OCI-LY1 (cell line): ENCODE results near the gene UGGT1.

Experiments used
- H2AFZ ChIP-seq: fragments of 200-600 bp; sonication (generic), shearing (Covaris generic); 2 replicates; pipeline ENCODE4 v1.6.0; 2014; ENCODE audit warnings: antibody characterized with exemption, mild to moderate bottlenecking, low read length
- H3F3A ChIP-seq: fragments of 200-600 bp; sonication (generic), shearing (Covaris generic); 2 replicates; pipeline ENCODE4 v1.6.0; 2014; ENCODE audit warnings: mild to moderate bottlenecking, antibody characterized with exemption, low read length, moderate library complexity; ENCODE audit not compliant: insufficient read depth
- H3K27ac ChIP-seq: fragments of 200-600 bp; sonication (generic); 2 replicates; pipeline ENCODE4 v1.5.1; 2014; ENCODE audit warnings: low read length, mixed run types, mild to moderate bottlenecking, low read depth; ENCODE audit not compliant: poor library complexity, severe bottlenecking
- H3K27me3 ChIP-seq: fragments of 200-600 bp; sonication (generic); 2 replicates; pipeline ENCODE4 v1.6.0; 2014; ENCODE audit warnings: antibody characterized with exemption, mild to moderate bottlenecking, low read length, moderate library complexity; ENCODE audit not compliant: insufficient read depth
- H3K36me3 ChIP-seq: fragments of 200-600 bp; sonication (generic); 2 replicates; pipeline ENCODE4 v1.6.1; 2014; ENCODE audit warnings: mild to moderate bottlenecking, antibody characterized with exemption, low read length, moderate library complexity, mixed read lengths; ENCODE audit not compliant: insufficient read depth
- H3K4me1 ChIP-seq: fragments of 200-600 bp; sonication (generic); 2 replicates; pipeline ENCODE4 v1.5.1; 2014; ENCODE audit warnings: mild to moderate bottlenecking, low read length, moderate library complexity; ENCODE audit not compliant: insufficient read depth, severe bottlenecking
- H3K4me2 ChIP-seq: fragments of 200-600 bp; sonication (generic), shearing (Covaris generic); 2 replicates; pipeline ENCODE4 v1.6.1; 2014; ENCODE audit warnings: low read length
- H3K4me3 ChIP-seq: fragments of 200-600 bp; sonication (generic); 2 replicates; pipeline ENCODE4 v1.5.1; 2014; ENCODE audit warnings: low read length, low read depth, mild to moderate bottlenecking, mixed read lengths; ENCODE audit not compliant: poor library complexity, severe bottlenecking
- H3K79me2 ChIP-seq: fragments of 200-600 bp; shearing (Covaris generic); 2 replicates; pipeline ENCODE4 v1.6.1; 2016; ENCODE audit warnings: mixed run types, low read length, mixed read lengths; ENCODE audit not compliant: insufficient read depth
- H3K9ac ChIP-seq: fragments of 200-600 bp; sonication (generic), shearing (Covaris generic); 2 replicates; pipeline ENCODE4 v1.6.1; 2014; ENCODE audit warnings: mild to moderate bottlenecking, low read length, mixed read lengths
- H3K9me2 ChIP-seq: fragments of 200-600 bp; sonication (generic), shearing (Covaris generic); 2 replicates; pipeline ENCODE4 v1.6.1; 2014; ENCODE audit warnings: low read depth, mild to moderate bottlenecking, low read length, mixed read lengths
- H3K9me3 ChIP-seq: fragments of 200-600 bp; shearing (Covaris generic); 2 replicates; pipeline ENCODE4 v1.6.1; 2014; ENCODE audit warnings: low read length, mixed read lengths
- H4K20me1 ChIP-seq: fragments of 200-600 bp; sonication (generic), shearing (Covaris generic); 2 replicates; pipeline ENCODE4 v1.6.0; 2016; ENCODE audit warnings: mild to moderate bottlenecking, low read length; ENCODE audit not compliant: insufficient read depth
- EZH2 ChIP-seq: fragments of 200-600 bp; sonication (generic), shearing (Covaris generic); IDR thresholded peaks from 2 replicates; pipeline ENCODE4 v1.8.0; 2017; ENCODE audit warnings: borderline replicate concordance, mixed run types, mild to moderate bottlenecking, antibody characterized with exemption, low read length, moderate library complexity, mixed read lengths
- TF ChIP-seq, protein P1 (sequence below): fragments of 200-600 bp; sonication (generic), shearing (Covaris generic); IDR thresholded peaks from 2 replicates; pipeline ENCODE4 v1.5.1; 2017; ENCODE audit warnings: mild to moderate bottlenecking, antibody characterized with exemption, low read length, moderate library complexity, mixed read lengths

UGGT1 gene

DNA sequence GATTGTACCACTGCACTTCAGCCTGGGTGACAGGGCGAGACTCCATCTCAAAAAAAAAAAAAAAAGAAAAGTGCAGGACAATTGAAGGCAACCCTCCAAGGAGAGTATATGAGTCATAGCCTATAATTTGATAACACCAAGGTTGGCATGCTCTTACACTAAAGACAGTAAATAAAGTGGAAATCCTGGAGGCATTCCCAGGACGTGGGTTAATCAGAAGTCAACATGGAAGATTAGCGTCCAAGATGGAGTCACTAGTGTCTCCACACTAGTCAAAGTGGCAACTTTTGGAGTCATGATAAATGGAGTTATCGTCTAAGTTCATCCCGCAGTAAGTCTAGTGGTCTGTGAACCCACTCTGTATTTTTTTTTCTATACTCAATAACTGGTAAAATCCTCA, 21.2 kb upstream of the UGGT1 start:
- no peak overlapping the region for H3K4me3 ChIP-seq
- no peaks in the 10 kb centered on the region for H3K27me3 ChIP-seq
- no peak overlapping the region for H2AFZ ChIP-seq
- H4K20me1 ChIP-seq, result no peaks in the 10 kb centered on the region
- no peaks in the 10 kb centered on the region for H3K9me2 ChIP-seq
- TF ChIP-seq EZH2, result no peak
- TF ChIP-seq, protein P1, sequence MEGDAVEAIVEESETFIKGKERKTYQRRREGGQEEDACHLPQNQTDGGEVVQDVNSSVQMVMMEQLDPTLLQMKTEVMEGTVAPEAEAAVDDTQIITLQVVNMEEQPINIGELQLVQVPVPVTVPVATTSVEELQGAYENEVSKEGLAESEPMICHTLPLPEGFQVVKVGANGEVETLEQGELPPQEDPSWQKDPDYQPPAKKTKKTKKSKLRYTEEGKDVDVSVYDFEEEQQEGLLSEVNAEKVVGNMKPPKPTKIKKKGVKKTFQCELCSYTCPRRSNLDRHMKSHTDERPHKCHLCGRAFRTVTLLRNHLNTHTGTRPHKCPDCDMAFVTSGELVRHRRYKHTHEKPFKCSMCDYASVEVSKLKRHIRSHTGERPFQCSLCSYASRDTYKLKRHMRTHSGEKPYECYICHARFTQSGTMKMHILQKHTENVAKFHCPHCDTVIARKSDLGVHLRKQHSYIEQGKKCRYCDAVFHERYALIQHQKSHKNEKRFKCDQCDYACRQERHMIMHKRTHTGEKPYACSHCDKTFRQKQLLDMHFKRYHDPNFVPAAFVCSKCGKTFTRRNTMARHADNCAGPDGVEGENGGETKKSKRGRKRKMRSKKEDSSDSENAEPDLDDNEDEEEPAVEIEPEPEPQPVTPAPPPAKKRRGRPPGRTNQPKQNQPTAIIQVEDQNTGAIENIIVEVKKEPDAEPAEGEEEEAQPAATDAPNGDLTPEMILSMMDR, result no peak
- H3K27ac ChIP-seq, result no peak overlapping the region
- no peak overlapping the region for H3K9ac ChIP-seq
- no peak overlapping the region for H3K4me2 ChIP-seq
- no peaks in the 10 kb centered on the region for H3K4me1 ChIP-seq
- no peaks in the 10 kb centered on the region for H3K79me2 ChIP-seq
- H3K9me3 ChIP-seq, result no peaks in the 10 kb centered on the region
- no peaks in the 10 kb centered on the region for H3F3A ChIP-seq
- no peaks in the 10 kb centered on the region for H3K36me3 ChIP-seq

GRCh38 chr2:128073278-128073677, 17.7 kb upstream of the UGGT1 start:
- H3K9me3 ChIP-seq, result no peaks in the 10 kb centered on the region
- no peaks in the 10 kb centered on the region for H3F3A ChIP-seq
- no peaks in the 10 kb centered on the region for H3K79me2 ChIP-seq
- no peak overlapping the region for H3K4me2 ChIP-seq
- no peak overlapping the region for H3K27ac ChIP-seq
- no peak overlapping the region for H3K4me3 ChIP-seq
- no peaks in the 10 kb centered on the region; the same call in 1 of the 2 replicates for H3K36me3 ChIP-seq
- no peaks in the 10 kb centered on the region for H3K27me3 ChIP-seq
- no peaks in the 10 kb centered on the region for H3K4me1 ChIP-seq
- H3K9me2 ChIP-seq, result no peaks in the 10 kb centered on the region
- H3K9ac ChIP-seq, result no peak overlapping the region
- TF ChIP-seq, protein P1, result no peak
- no peak for TF ChIP-seq EZH2
- no peaks in the 10 kb centered on the region for H4K20me1 ChIP-seq
- H2AFZ ChIP-seq, result no peak overlapping the region

GRCh38 chr2:128076461-128077106, 14.4 kb upstream of the UGGT1 start:
- Histone ChIP-seq H3K36me3 (no peaks in the 10 kb centered on the region; the same call in 1 of the 2 replicates), H3K4me3 (no peak overlapping the region), H3K9me2 (no peaks in the 10 kb centered on the region), H3K79me2 (no peaks in the 10 kb centered on the region), H3K27me3 (no peaks in the 10 kb centered on the region), H3K27ac (no peak overlapping the region), H2AFZ (no peak overlapping the region), H3F3A (no peaks in the 10 kb centered on the region), H3K4me2 (no peak overlapping the region), H3K9me3 (no peaks in the 10 kb centered on the region), H4K20me1 (no peaks in the 10 kb centered on the region), H3K4me1 (no peaks in the 10 kb centered on the region), H3K9ac (no peak overlapping the region)
- TF ChIP-seq EZH2, result no peak
- TF ChIP-seq, protein P1, result no peak
